Left forelimb (tissue), 1 donor: ENCODE measurements around the gene OPN1SW.

Source experiments
- DNase-seq: peaks from one replicate; pipeline ENCODE4 v3.0.0-alpha.2; 2018; ENCODE audit warnings: low spot score

OPN1SW gene

GRCh38 chr7:128775744-128776474 lies at the start of gene OPN1SW:
OPN1SW (minus strand) TSS chr7:128775794; CDS start chr7:128775781, 13 bp downstream.
- no peak for DNase-seq

DNA sequence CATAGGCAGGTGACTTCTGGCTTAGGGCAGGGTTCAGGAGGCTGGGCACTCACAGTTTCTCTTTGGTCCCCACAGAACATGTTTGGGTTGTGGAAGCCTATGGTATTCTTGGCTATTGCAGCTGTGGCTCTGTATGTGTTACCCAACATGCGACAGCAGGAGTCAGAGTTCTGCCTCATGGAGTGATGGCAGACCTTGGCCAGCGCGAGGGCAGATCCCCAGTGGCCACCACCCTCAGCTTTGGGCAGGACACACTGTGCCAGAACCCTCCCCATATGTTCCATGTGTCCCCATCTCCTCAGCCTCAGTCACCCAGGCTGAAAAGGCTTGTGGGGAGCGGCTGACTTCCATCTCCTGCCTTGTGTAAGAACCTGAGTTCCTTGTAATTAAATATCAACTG lies 46.1 kb upstream of the OPN1SW start:
- DNase-seq, result no peak

DNA sequence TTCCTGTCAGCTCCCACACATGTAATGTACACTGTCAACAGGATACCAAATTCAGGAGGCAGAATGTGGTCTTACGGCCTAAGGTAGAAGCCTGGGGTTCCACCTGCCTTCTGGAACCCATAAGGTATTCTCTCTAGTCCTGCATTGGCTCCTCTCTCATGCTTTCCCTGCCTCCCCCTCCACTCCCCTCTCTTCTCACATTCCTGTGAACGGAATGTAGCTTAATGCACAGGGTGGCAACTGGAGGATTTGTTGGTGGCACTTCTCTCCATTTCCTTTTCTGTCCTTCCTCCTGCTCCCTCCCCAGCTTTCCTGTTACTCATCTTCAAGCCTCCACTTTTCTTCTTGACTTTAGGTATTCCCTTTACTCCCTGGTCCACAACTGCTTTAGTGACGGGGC lies 43.1 kb upstream of the OPN1SW start:
- no peak for DNase-seq

DNA sequence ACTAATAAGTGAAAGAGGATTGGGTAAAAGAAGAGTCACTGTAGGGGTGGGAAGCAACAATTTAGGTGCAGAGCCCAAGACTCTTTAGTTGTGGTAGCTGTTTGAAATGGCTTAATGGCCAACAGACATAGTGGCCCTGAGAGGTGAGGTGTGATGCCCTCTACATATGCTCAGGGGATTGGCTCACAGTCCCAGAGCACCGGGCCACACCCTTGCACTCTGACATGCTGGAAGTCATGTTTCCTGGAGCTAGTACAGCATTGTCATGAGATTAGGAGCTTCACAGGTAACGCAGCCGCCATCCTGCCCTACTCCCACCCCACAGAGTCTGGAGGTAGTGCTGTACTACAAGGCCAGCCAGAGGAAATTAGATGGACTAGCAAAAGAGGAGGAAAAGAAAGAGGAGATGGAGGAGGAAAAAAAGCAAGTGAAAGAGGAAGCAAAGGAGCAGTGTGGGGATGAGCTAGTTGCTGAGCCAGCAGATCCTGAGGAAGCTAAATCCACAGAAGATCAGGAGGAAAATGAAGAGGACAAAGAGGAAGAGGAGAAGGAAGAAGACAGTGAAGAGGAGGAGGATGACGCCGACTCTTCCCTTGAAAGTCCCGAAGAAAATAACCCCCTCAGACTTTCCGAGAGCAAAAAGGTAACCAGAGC lies 39.8 kb upstream of the OPN1SW start:
- DNase-seq, result no peak

DNA sequence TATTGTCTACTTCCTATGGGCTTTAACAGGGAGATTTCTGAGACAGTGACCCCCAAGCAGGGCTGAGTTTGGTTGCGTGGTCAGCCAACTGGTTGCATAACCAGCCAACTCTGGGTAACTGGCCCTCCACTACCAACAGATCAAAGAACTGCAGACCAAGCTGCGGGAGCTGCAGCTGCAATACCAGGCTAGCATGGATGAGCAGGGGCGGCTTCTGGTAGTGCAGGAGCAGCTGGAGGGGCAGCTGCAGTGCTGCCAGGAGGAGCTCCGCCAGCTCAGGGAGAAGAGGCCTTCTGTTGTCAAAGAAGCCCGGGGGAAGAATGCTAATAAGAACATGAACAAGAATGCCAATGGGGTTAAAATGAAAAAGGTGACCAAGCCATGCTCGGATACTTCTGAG lies 38.9 kb upstream of the OPN1SW start:
- DNase-seq, result no peak

- no peak for DNase-seq
Measured at GRCh38 chr7:128812514-128813168, 37.0 kb upstream of the OPN1SW start.

GRCh38 chr7:128811631-128812430 lies 36.2 kb upstream of the OPN1SW start:
- DNase-seq, result no peak

DNA sequence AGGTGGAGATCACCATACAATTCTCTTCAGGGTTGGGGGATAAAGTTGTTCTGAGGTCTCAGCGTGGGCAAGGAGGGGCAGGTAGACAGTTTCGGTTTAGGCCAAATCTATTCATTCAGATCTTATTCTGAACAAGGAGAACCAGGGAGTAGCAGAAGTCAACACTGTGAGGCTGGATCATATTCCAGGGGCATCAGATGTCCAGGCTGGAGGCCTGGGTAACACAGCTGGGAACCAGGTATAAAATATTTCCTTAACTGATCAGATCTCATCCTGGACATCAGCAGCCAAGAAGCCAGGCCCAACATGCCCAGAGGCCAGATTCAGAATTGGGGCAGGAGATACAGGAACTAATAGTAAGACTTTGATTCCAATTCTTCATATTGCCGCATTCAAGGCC lies 35.4 kb upstream of the OPN1SW start:
- no peak for DNase-seq

DNA sequence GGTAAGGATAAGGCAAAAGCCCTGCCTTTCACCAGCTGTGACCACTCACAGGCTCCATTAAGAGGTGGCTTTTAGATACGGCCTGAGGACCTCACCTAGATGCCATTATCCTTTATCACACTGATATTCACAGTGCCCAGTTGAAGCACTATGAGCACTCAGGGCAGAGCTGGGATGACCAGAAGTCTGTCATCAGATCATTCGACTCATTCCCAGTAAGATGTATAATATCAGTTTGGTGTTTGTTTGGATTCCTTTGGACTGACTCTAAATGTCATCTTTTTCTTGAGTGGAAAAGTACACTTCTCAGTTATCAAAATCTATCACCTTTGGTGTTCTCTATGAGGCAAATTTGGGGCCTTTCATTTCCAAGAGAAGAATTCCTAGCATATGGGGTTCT lies 34.9 kb upstream of the OPN1SW start:
- no peak for DNase-seq

- no peak for DNase-seq
Measured at GRCh38 chr7:128809363-128809762, 33.8 kb upstream of the OPN1SW start.

DNA sequence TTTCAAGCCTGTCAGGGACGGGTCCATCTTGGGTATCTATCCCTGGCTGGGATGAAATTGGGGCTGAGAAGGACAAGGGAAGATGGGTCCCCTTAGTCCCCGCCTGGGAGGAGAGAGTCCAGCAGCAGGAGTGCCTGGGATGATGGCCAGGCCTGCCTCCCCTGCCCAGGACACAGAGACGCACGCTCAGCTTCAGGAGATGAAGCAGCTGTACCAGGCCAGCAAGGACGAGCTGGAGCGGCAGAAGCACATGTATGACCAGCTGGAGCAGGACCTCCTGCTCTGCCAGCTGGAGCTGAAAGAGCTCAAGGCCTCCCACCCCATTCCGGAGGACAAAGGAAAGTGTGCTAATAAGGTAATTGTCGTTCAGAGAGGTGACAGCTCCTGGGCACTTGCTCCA lies 31.6 kb upstream of the OPN1SW start:
- no peak for DNase-seq

GRCh38 chr7:128805225-128805624 lies 29.6 kb upstream of the OPN1SW start:
- DNase-seq, result no peak

- DNase-seq, result no peak
Measured at GRCh38 chr7:128804484-128804883, 28.9 kb upstream of the OPN1SW start.

DNA sequence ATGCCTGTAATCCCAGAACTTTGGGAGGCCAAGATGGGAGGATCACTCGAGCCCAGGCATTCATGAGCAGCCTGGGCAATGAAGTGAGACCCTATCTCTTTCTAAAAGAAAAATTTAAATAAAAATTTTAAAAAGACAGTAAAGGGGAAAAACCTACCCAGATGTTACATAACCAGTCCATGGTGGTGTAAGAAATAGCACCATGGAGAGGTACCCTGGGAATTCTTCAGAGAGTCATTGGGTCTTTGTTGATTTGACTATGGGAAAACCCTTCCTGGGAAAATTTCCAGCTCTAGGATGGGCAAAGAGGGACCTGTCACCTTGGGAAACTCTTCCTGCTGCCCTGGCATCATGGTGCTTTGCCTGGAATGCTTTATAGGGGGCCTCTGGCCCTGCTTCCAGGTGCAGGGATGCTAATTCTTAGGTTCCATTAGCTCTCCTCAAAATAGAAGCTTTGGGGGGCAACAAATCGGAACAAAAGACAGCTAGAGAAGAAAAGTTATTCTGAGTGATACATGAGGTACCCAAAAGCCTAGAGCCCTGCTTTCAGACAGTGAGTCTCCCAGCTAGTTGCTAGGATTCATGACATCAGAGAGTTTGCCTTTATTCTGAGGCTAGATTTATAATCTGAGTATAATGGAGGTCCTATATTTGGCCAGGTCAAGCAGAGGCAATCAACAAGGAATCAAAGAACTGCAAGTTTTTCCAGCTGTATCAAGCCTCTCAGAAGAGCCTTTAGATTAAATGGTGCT lies 26.2 kb upstream of the OPN1SW start:
- no peak for DNase-seq

DNA sequence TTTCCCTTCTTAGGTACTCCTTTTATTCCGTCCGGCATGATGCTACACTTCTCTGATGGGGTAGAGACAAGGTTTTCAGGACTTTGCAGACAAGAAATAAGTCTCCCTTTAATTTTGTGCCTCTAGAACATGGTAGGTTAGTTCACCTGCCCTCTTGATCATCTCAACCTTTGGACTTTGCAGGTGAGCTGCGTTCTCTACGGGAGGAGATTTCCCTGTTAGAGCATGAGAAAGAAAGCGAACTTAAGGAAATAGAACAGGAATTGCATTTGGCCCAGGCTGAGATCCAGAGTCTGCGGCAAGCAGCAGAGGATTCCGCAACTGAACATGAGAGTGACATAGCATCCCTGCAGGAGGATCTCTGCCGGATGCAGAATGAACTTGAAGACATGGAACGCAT lies 25.4 kb upstream of the OPN1SW start:
- no peak for DNase-seq

- DNase-seq, result no peak
Measured at GRCh38 chr7:128800567-128800966, 25.0 kb upstream of the OPN1SW start.

DNA sequence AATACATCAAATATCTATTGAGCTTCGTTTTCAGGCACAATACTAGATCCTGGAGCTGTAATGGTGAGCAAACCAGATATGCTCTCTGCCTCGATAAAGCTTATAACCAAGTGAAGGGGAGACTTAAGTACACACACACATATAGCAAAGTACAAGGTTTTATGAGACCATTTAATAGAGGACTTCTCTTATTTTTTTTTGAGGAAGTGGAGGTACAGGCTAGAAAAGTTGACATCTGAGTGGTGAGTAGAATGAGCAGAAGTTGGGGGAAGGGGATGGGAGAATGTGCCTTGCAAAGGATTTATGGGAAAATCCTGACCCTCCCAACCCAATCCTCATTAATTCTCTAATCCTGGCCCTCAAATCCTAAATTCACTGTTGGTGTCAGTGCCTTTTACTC lies 23.9 kb upstream of the OPN1SW start:
- DNase-seq, result no peak

- DNase-seq, result no peak
Measured at GRCh38 chr7:128796327-128796726, 20.7 kb upstream of the OPN1SW start.

DNA sequence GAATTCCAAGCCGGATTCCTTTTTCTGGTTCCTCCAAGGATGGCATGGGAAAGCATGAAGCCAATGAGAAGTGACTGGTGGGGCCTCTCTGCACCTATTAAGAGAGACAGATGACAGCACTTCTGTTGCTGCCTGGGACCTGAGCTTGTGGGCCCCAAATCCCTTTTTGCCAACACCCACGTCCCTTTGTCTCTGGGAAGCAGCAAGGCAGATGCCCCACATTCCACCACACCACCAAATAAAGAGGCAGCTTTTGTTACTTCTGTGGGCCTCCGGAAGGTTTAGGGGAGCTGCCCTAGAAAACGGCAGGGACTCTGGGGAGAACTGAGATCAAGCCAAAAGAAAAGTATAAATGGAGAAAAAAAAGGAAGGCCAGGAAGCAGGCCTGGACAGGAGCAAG lies 19.5 kb upstream of the OPN1SW start:
- DNase-seq, result no peak

GRCh38 chr7:128794436-128794835 lies 18.8 kb upstream of the OPN1SW start:
- no peak for DNase-seq

- no peak for DNase-seq
Measured at GRCh38 chr7:128794020-128794419, 18.4 kb upstream of the OPN1SW start.

DNA sequence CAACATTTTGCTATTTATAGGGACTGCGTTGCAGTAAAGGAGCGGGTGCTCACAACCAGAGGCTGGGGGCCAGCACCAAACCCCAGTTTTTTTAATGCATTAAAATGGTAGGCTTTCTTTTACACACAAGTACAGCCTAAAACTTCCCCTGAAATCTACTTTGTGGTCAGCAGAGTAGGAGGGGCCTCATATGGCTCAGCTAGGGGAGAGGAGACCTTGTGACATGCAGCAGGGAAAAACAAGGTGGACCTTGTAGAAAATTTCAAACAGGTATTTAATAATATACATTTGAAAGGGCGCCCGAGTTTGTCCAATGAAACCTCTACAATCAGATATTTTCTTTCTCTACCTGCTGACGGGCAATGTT lies 17.6 kb upstream of the OPN1SW start:
- no peak for DNase-seq
